C4-2B (cell line): ENCODE data around the gene SH3BP1.

ENCODE experiments used
- CTCF ChIP-seq: fragments of 450-650 bp; conservative IDR thresholded peaks from 2 replicates; pipeline ENCODE4 v1.5.1; 2017; ENCODE audit warnings: mild to moderate bottlenecking
- ZFX ChIP-seq: fragments of 450-650 bp; IDR thresholded peaks from 2 replicates; pipeline ENCODE4 v1.6.1; 2017

- TF ChIP-seq CTCF (no peak), ZFX (no peak)
Observed at GRCh38 chr22:37608477-37609239, 30.8 kb upstream of the SH3BP1 start, which contains the start of gene GGA1.
